OCI-LY7 (cell line): ENCODE measurements around the gene IFNGR1. TPM values are rescaled to one million over a fixed set of nuclear protein-coding genes. Genes with fewer than 3 reads are reported as not detected.

ENCODE experiments used
- BruUV-seq: library from RNA; stranded (reverse); fragments of 400-500 nt; replicated peaks from 2 replicates; lab custom pipeline; 2021; lab: Mats Ljungman, UMichigan
- CTCF ChIA-PET: fragments of 300-600 bp; sonication (Branson Sonifier 250); formaldehyde crosslinking; loops from one replicate; lab custom pipeline; 2022; ENCODE audit warnings: antibody characterized with exemption; ENCODE audit not compliant: unreplicated experiment; lab: Charles Lee
- POLR2A ChIA-PET: fragments of 300-600 bp; sonication (Branson Sonifier 250); formaldehyde crosslinking; loops from one replicate; lab custom pipeline; 2022; ENCODE audit warnings: antibody characterized with exemption; lab: Charles Lee
- DNase-seq: peaks from one replicate; pipeline ENCODE4 v3.0.0-alpha.2; 2015; ENCODE audit warnings: low spot score
- H2AFZ ChIP-seq: fragments of 200-600 bp; sonication (generic), shearing (Covaris generic); 2 replicates; pipeline ENCODE4 v1.6.1; 2014; ENCODE audit warnings: mild to moderate bottlenecking, antibody characterized with exemption, low read length, moderate library complexity
- H3K27ac ChIP-seq: fragments of 200-600 bp; sonication (generic); 2 replicates; pipeline ENCODE4 v1.5.1; 2014; ENCODE audit warnings: mixed run types, low read depth, mild to moderate bottlenecking, moderate library complexity, low read length, inconsistent platforms; ENCODE audit not compliant: poor library complexity, severe bottlenecking
- H3K36me3 ChIP-seq: fragments of 200-600 bp; sonication (generic); 2 replicates; pipeline ENCODE4 v1.6.1; 2014; ENCODE audit warnings: mild to moderate bottlenecking, antibody characterized with exemption, low read length, moderate library complexity, mixed read lengths; ENCODE audit not compliant: insufficient read depth
- H3K4me1 ChIP-seq: fragments of 200-600 bp; sonication (generic); 2 replicates; pipeline ENCODE4 v1.5.1; 2014; ENCODE audit warnings: mild to moderate bottlenecking, low read length; ENCODE audit not compliant: insufficient read depth, poor library complexity, severe bottlenecking
- H3K4me2 ChIP-seq: fragments of 200-600 bp; sonication (generic); 2 replicates; pipeline ENCODE4 v1.6.1; 2014; ENCODE audit warnings: mild to moderate bottlenecking, low read length
- H3K4me3 ChIP-seq: fragments of 200-600 bp; sonication (generic); 2 replicates; pipeline ENCODE4 v1.5.1; 2014; ENCODE audit warnings: mild to moderate bottlenecking, low read depth, low read length; ENCODE audit not compliant: poor library complexity, severe bottlenecking
- H3K79me2 ChIP-seq: fragments of 200-600 bp; sonication (generic); 2 replicates; pipeline ENCODE4 v1.6.1; 2016; ENCODE audit warnings: low read depth, mild to moderate bottlenecking, low read length, moderate library complexity, mixed read lengths; ENCODE audit not compliant: insufficient read depth
- H3K9me2 ChIP-seq: fragments of 200-600 bp; sonication (generic); 2 replicates; pipeline ENCODE4 v1.6.1; 2016; ENCODE audit warnings: mild to moderate bottlenecking, low read length, mixed read lengths; ENCODE audit not compliant: insufficient read depth
- H3K9me3 ChIP-seq: fragments of 200-600 bp; sonication (generic); 2 replicates; pipeline ENCODE4 v1.6.1; 2014; ENCODE audit warnings: mild to moderate bottlenecking, mixed run types, low read length, mixed read lengths
- H4K20me1 ChIP-seq: fragments of 200-600 bp; sonication (generic); 2 replicates; pipeline ENCODE4 v1.6.1; 2014; ENCODE audit warnings: mild to moderate bottlenecking, antibody characterized with exemption, low read length, moderate library complexity, mixed read lengths; ENCODE audit not compliant: insufficient read depth
- CTCF ChIP-seq: fragments of 200-600 bp; sonication (generic); conservative IDR thresholded peaks from 2 replicates; pipeline ENCODE4 v1.5.1; 2014; ENCODE audit warnings: mild to moderate bottlenecking, antibody characterized with exemption, low read length, moderate library complexity, mixed read lengths
- EZH2phosphoT487 ChIP-seq: fragments of 200-600 bp; sonication (generic); IDR thresholded peaks from 2 replicates; pipeline ENCODE4 v1.6.1; 2018; ENCODE audit warnings: low read depth, borderline replicate concordance, mild to moderate bottlenecking, mixed run types, antibody characterized with exemption, low read length, moderate library complexity, mixed read lengths
- intact Hi-C: fragments of 100-400 bp; cut with micrococcal nuclease; formaldehyde crosslinking; loops from one replicate; pipeline ENCODE4 v1.10.0; 2022; ENCODE audit not compliant: unreplicated experiment
- total RNA-seq, 2 experiments: library from RNA; depleted of rRNA in 1 of 2; stranded (reverse); fragments of >200 nt in 1 of 2; shearing (Covaris generic) in 1 of 2; gene quantifications; 2 replicates each; pipeline ENCODE4 v1.2.3, GENCODE V29; 2014 to 2022

The IFNGR1 gene
- total RNA-seq, 2 experiments from 2014 or later: 23.2 to 23.6 TPM

- H4K20me1 ChIP-seq: no peaks in the 10 kb centered on the region
- CTCF ChIA-PET: interaction anchor here (1.2 kb wide), 1 partner anchor 9 kb away, joined by 3 read pairs; no protein-coding TSS in a partner anchor
- no peaks in the 10 kb centered on the region for H3K36me3 ChIP-seq
- no peaks in the 10 kb centered on the region for H3K9me2 ChIP-seq
- H2AFZ ChIP-seq: no peak overlapping the region; the same call in 1 of the 2 replicates
- H3K4me1 ChIP-seq: peaks cover 6% of the 10 kb centered on the region
- no peak overlapping the region for H3K4me3 ChIP-seq
- intact Hi-C loops: no loop called here
- no peaks in the 10 kb centered on the region for H3K79me2 ChIP-seq
- TF ChIP-seq EZH2phosphoT487: no peak
- no peak for TF ChIP-seq CTCF
- POLR2A ChIA-PET: interaction anchor here (0.7 to 1.8 kb wide), 3 partner anchors 12 to 77 kb away, joined by 3 to 4 read pairs (median 3); no protein-coding TSS in a partner anchor
- no TSS peak for BruUV-seq
- no peak overlapping the region for H3K4me2 ChIP-seq
- H3K9me3 ChIP-seq: no peaks in the 10 kb centered on the region
- no peak overlapping the region for H3K27ac ChIP-seq
- DNase-seq: no peak
These were observed 48.2 kb downstream of the IFNGR1 start for GRCh38 chr6:137171053-137171374.

- CTCF ChIA-PET: no interaction called here
- H3K27ac ChIP-seq: no peak overlapping the region
- BruUV-seq: no TSS peak
- intact Hi-C loops: no loop called here
- no peaks in the 10 kb centered on the region; the same call in 1 of the 2 replicates for H3K9me3 ChIP-seq
- TF ChIP-seq EZH2phosphoT487 (no peak), CTCF (no peak)
- H3K4me3 ChIP-seq: no peak overlapping the region
- POLR2A ChIA-PET: interaction anchor here (1.4 to 1.8 kb wide), 2 partner anchors 12 to 76 kb away, joined by 3 read pairs; no protein-coding TSS in a partner anchor
- H3K79me2 ChIP-seq: no peaks in the 10 kb centered on the region
- H2AFZ ChIP-seq: no peak overlapping the region
- DNase-seq: no peak
- H3K9me2 ChIP-seq: no peaks in the 10 kb centered on the region
- no peak overlapping the region for H3K4me2 ChIP-seq
- no peaks in the 10 kb centered on the region for H4K20me1 ChIP-seq
- H3K36me3 ChIP-seq: no peaks in the 10 kb centered on the region
- peaks cover 11% of the 10 kb centered on the region for H3K4me1 ChIP-seq
These were observed 48.7 kb downstream of the IFNGR1 start for GRCh38 chr6:137170266-137171052.
